A673 (cell line): ENCODE data around the gene GAS6. TPM values are rescaled to one million over a fixed set of nuclear protein-coding genes. Genes with fewer than 3 reads are reported as not detected.

Experiments used
- BruUV-seq: library from RNA; stranded (reverse); fragments of 400-500 nt; replicated peaks from 2 replicates; lab custom pipeline; 2021; lab: Mats Ljungman, UMichigan
- CTCF ChIA-PET: fragments of 300-600 bp; sonication (Branson Sonifier 250); formaldehyde crosslinking; loops from one replicate; lab custom pipeline; 2022; ENCODE audit warnings: antibody characterized with exemption; lab: Charles Lee
- POLR2A ChIA-PET: fragments of 300-600 bp; sonication (Branson Sonifier 250); formaldehyde crosslinking; loops from one replicate; lab custom pipeline; 2022; ENCODE audit warnings: antibody characterized with exemption; ENCODE audit not compliant: low non-redundant PET; lab: Charles Lee
- DNase-seq: peaks from one replicate; pipeline ENCODE4 v3.0.0-alpha.2; 2015; ENCODE audit warnings: low spot score
- H3K27ac ChIP-seq: fragments of 200-600 bp; sonication (generic); 2 replicates; pipeline ENCODE4 v1.5.1; 2016; ENCODE audit warnings: mixed run types, low read depth, mild to moderate bottlenecking, mixed read lengths, antibody characterized with exemption, low read length; ENCODE audit not compliant: poor library complexity, severe bottlenecking
- H3K27me3 ChIP-seq: fragments of 200-600 bp; sonication (generic); replicated peaks from 2 replicates; pipeline ENCODE4 v1.6.1; 2017; ENCODE audit warnings: mixed run types, low read depth, mild to moderate bottlenecking, mixed read lengths, antibody characterized with exemption, low read length; ENCODE audit not compliant: insufficient read depth, poor library complexity
- H3K36me3 ChIP-seq: fragments of 200-600 bp; sonication (generic); 2 replicates; pipeline ENCODE4 v1.6.1; 2016; ENCODE audit warnings: mixed run types, mild to moderate bottlenecking, mixed read lengths, antibody characterized with exemption, low read length; ENCODE audit not compliant: insufficient read depth, poor library complexity, severe bottlenecking
- H3K4me1 ChIP-seq: fragments of 200-600 bp; sonication (generic); 2 replicates; pipeline ENCODE4 v1.6.1; 2017; ENCODE audit warnings: mixed run types, mild to moderate bottlenecking, mixed read lengths, antibody characterized with exemption, low read length; ENCODE audit not compliant: insufficient read depth, poor library complexity, severe bottlenecking
- H3K4me3 ChIP-seq: fragments of 200-600 bp; sonication (generic); 2 replicates; pipeline ENCODE4 v1.5.1; 2016; ENCODE audit warnings: low read depth, mixed run types, mild to moderate bottlenecking, mixed read lengths, low read length; ENCODE audit not compliant: poor library complexity, severe bottlenecking
- H3K9me3 ChIP-seq: fragments of 200-600 bp; sonication (generic); 2 replicates; pipeline ENCODE4 v1.6.1; 2016; ENCODE audit warnings: mixed run types, low read depth, mild to moderate bottlenecking, mixed read lengths, antibody characterized with exemption, low read length; ENCODE audit not compliant: poor library complexity, severe bottlenecking
- EZH2 ChIP-seq: fragments of 200-600 bp; sonication (generic); IDR thresholded peaks from 2 replicates; pipeline ENCODE4 v1.6.1; 2017; ENCODE audit warnings: borderline replicate concordance, low read depth, mild to moderate bottlenecking, mixed read lengths, antibody characterized with exemption, low read length; ENCODE audit not compliant: poor library complexity, severe bottlenecking
- intact Hi-C: fragments of 100-400 bp; cut with micrococcal nuclease; formaldehyde crosslinking; loops from one replicate; pipeline ENCODE4 v1.10.0; 2022; ENCODE audit not compliant: unreplicated experiment
- total RNA-seq: library from RNA; stranded (reverse); gene quantifications from 2 replicates; pipeline ENCODE4 v1.2.3, GENCODE V29; 2021
- TF ChIP-seq, protein P1 (sequence below): fragments of 300-800, 200-600 bp; sonication (generic); conservative IDR thresholded peaks from 2 replicates; pipeline ENCODE4 v1.5.1; 2017; ENCODE audit warnings: low read depth, mild to moderate bottlenecking, antibody characterized with exemption, low read length, moderate library complexity, mixed read lengths

Gene GAS6
- total RNA-seq, 1 experiment from 2014 or later, result 0.67 TPM

- no peak for DNase-seq
Observed at GRCh38 chr13:113887700-113888201, 23.9 kb upstream of the GAS6 start.

DNA sequence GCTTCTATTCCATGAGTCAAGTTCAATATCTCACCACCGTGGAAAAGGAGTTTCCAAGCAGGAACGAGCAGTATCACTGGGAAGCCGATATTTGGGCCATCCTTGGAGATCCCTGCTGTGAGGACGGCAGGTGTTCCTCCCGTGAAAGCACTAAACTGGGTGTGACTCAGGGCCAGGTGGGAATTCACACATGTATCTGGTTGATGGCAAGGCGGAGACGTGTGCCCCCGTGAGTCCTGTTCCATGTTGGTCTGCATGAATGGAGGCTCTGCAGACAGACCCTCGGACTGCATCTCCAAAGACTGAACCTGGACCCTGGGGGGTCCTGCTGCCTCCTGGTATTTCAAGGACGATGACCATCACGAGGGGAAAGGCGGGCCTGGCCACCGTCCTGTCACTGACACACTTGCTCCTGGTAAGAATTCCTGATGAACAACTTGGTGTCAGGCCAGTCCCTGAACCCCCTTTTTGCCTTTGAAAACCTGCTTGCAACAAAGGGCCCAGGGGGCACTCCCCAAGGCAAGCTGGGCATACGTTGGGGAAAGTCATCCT lies 22.8 kb upstream of the GAS6 start:
- Histone ChIP-seq H3K27ac (no peak overlapping the region), H3K9me3 (no peaks in the 10 kb centered on the region), H3K4me1 (no peaks in the 10 kb centered on the region), H3K36me3 (no peaks in the 10 kb centered on the region), H3K4me3 (no peak overlapping the region), H3K27me3 (peaks cover 53% of the 10 kb centered on the region)
- BruUV-seq, result no TSS peak
- TF ChIP-seq, protein P1, sequence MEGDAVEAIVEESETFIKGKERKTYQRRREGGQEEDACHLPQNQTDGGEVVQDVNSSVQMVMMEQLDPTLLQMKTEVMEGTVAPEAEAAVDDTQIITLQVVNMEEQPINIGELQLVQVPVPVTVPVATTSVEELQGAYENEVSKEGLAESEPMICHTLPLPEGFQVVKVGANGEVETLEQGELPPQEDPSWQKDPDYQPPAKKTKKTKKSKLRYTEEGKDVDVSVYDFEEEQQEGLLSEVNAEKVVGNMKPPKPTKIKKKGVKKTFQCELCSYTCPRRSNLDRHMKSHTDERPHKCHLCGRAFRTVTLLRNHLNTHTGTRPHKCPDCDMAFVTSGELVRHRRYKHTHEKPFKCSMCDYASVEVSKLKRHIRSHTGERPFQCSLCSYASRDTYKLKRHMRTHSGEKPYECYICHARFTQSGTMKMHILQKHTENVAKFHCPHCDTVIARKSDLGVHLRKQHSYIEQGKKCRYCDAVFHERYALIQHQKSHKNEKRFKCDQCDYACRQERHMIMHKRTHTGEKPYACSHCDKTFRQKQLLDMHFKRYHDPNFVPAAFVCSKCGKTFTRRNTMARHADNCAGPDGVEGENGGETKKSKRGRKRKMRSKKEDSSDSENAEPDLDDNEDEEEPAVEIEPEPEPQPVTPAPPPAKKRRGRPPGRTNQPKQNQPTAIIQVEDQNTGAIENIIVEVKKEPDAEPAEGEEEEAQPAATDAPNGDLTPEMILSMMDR, result no peak
- TF ChIP-seq EZH2, result no peak
- intact Hi-C loops, result no loop called here
- CTCF ChIA-PET, result no interaction called here
- POLR2A ChIA-PET, result interaction anchor here (0.6 kb wide), 1 partner anchor 25 kb away, joined by 3 read pairs; no protein-coding TSS in a partner anchor
- DNase-seq, result no peak

More at GRCh38 chr13:113887700-113888201, 23.9 kb upstream of the GAS6 start:
- intact Hi-C loops, result no loop called here
- TF ChIP-seq, protein P1, result no peak
- no peak for TF ChIP-seq EZH2
- Histone ChIP-seq H3K4me3 (no peak overlapping the region), H3K4me1 (no peaks in the 10 kb centered on the region), H3K36me3 (no peaks in the 10 kb centered on the region), H3K9me3 (no peaks in the 10 kb centered on the region), H3K27me3 (peaks cover 64% of the 10 kb centered on the region), H3K27ac (no peak overlapping the region)
- BruUV-seq, result no TSS peak
- ChIA-PET CTCF (no interaction called here), POLR2A (no interaction called here)

- Histone ChIP-seq H3K9me3 (no peaks in the 10 kb centered on the region), H3K4me1 (no peaks in the 10 kb centered on the region), H3K36me3 (no peaks in the 10 kb centered on the region), H3K4me3 (no peak overlapping the region), H3K27me3 (peaks cover 41% of the 10 kb centered on the region), H3K27ac (no peak overlapping the region)
- no peak for DNase-seq
- TF ChIP-seq EZH2, result no peak
- TF ChIP-seq, protein P1, result no peak
- intact Hi-C loops, result no loop called here
- no TSS peak for BruUV-seq
- POLR2A ChIA-PET, result no interaction called here
- CTCF ChIA-PET, result no interaction called here
Observed at GRCh38 chr13:113884821-113885220, 20.9 kb upstream of the GAS6 start.
